Activated T-cell treated with anti-CD3 and anti-CD28 coated beads for 24 hours (primary cell): ENCODE measurements around the gene RCOR3.
"Not testable (repeated sequence)": the region's sequence is repeated elsewhere in the genome, so short reads cannot be mapped to it uniquely, and the experiment has no call there.

Source experiments
- DNase-seq: peaks from one replicate; pipeline ENCODE4 v3.0.0-alpha.2; 2020; ENCODE audit warnings: low read depth

Gene RCOR3

DNA sequence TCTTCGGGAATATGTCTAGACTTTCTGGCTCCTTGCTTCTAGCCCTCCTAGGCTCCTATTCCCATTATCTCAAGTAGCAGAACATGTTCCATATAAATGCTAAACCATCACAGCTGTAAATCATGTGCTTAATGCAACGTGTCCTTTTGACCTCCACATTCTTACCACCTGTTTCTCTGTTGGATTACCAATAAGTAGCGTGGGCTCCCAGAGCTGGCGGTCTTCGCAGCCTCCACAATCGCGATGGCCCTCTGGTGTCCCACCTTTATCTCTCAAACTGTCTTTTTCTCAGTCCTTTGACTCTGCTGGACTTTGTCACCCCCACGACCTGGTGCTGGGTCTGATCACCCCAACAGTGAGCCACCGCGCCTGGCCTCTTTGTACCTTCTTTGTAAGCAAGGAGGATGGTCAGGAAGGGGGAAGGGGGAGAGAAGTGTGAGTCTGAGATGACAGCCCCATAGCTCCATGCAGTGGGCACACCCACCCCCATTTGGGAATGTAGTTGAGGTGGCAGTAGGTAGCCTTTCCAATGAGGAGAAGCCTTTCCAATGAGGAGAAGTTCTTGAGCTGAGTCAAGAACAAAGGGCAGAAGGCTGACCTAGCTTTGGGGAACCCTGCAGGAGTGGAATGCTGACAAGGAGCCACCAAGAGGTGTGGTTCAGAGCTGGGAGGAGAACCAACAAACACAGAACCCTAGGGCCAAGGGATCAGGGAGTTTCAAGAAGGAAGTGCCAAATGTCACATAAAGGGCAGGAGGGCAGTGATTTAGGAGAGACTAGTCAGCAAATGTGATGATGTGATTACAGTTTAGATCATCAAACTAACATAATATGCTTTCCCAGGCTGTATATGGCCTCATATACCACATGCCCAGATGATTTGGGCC, 81.7 kb downstream of the RCOR3 start:
- DNase-seq, result no peak

DNA sequence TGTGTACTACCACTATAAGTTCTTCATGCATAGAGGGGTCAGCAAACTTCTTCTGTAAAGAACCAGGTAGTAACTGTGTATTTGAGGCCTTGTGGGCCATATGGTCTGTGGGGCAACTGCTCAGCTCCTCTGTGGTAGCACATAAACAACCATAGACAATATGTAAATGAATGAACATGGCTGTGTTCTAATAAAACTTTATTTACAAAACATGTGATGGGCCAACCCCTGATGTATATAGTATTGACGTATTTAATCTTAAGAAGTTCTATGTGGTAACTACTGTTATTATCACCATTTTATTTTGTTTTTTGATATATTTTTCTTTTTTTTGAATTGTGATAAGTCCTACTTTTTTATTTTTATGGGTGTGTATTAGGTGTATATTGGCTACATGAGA, 82.8 kb downstream of the RCOR3 start:
- DNase-seq, result no peak

DNA sequence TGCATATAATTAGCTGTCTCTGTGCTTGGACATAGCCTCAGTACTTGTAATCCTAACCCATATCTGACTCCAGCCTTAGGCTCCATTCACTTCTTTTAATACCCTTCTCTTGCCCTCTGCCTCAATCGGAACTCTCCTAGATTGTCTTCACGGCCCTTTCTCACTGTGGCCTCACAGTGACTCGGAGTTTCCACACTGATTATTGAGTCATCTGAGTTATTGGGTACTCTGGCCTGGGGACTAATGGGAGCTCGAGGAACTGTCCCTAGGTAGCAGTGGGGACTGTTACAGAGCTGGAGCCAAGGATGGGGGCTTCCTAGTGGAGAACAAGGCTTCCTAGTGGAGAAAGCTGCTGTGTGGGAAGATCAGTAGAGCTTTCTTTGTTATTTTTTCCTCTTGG, 84.4 kb downstream of the RCOR3 start:
- no peak for DNase-seq

DNA sequence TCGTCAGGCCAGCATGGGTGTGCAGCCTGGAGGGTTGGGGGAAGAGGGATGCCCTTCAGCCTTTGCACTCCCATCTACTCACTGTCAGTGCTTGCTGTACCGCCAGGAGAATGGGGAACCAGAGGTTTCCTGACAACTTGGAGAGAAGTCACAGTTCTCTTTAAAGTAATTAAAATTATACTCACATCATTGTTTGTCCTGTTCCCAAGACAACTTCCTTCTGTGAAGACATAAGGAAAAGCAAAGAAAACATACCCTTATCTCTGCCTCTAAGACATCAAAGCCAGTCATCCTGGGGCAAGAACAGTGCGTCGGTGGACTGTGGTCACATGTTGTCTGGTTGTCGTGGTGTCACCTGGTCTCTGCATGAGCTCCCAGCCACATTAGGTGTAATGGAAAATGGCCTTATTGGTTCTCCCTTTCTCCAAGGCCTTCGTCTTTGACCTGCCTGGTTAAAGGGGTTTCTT, 85.0 kb downstream of the RCOR3 start:
- DNase-seq, result no peak

DNA sequence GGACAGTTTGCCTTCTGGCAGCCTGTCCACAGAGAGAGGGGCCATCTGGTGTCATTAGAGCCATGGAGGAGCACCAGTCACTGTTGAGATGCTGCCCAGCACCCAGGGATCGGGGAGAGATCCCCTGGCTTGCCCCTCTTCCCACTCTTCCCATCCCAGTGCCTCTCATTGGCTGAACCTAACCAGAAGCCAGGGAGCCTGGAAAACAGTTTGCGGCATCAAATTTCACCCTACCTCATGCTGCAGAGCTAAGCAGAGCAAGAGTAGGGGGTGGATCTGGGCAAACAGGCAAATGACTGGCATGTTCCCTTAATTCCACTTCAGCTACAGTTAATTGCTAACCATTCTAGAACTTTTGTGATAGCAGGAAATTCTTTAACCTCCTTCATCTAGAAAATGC, 86.6 kb downstream of the RCOR3 start:
- no peak for DNase-seq

DNA sequence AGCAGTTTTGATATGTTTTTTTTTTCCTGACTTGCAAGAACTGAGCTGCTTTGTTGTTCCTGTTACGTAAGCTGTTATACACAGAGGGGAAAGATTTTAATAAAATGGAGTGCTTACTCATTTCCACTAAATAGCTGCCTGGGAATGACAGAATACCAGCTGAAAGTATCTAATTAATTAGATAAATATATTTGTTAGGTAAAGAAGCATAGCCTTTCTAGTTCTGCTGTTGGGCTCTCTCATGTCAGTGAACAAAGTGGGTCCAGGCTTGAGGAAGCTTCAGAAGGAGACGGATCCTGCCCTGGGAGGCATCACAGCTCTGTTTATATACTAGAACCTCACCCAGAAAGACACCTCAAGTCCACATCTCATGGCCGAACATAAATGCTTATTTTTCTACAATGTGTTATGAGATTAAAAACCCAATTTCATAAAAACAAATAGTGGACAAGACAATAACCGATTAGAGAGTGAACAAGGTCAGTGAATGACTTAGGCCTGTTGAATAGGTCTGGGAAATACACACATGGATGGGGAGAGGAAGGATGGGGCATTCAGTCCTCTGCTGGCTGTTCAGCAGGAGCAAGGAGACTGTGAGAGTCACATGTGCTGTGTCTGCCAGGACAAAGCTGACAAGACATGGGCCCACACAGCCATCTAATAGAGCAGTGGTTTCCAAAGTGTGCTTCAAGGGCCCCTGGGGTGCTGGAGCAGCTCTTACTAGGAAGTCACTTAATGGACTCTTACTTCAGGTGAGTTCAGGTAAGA, 88.1 kb downstream of the RCOR3 start:
- DNase-seq, result no peak

DNA sequence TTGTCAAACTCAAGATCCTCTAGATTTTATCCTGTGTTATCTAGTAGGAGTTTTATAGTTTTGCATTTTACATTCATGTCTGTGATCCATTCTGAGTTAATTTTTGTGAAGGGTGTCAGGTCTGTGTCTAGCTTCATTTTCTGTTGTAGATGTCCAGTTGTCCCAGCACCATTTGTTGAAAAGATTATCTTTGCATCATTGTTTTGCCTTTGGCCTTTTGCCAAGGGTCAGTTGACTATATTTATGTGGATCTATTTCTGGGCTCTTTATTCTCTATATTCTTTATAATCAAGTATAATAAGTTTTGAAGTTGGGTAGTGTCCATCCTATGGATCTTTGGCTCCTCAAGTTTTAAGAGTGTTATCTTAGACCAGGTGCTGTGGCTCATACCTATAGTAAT, 89.4 kb downstream of the RCOR3 start:
- DNase-seq, result no peak

DNA sequence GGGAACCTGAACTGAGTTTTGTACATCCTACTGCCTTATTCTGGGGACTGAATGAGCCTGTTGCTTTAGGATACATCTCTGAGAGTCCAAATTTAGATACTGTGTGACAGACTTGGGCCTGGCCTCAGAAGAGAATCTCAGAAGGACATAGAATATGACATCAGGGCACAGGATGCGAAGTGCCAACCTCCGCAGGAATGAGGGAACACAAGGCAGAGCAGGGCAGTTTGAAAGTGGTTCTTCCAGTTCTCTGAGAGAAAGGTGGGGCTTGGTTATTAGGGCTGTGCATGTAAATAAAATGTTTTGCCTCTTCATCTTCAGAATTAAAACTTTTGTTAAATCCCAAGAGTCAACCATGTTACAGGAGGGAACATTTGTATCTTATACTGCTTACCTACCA, 90.6 kb downstream of the RCOR3 start:
- DNase-seq, result no peak

DNA sequence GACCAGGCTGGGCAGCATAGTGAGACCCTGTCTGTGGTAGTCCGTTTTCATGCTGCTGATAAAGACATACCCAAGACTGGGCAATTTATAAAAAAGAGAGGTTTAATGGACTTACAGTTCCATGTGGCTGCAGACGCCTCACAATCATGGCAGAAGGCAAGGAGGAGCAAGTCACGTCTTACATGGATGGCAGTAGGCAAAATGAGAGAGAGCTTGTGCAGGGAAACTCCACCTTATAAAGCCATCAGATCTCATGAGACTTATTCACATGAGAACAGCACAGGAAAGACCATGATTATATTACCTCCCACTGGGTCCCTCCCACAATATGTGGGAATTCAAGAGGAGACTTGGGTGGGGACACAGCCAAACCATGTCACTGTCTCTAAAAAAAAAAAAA, 92.9 kb downstream of the RCOR3 start:
- not testable (repeated sequence) for DNase-seq

DNA sequence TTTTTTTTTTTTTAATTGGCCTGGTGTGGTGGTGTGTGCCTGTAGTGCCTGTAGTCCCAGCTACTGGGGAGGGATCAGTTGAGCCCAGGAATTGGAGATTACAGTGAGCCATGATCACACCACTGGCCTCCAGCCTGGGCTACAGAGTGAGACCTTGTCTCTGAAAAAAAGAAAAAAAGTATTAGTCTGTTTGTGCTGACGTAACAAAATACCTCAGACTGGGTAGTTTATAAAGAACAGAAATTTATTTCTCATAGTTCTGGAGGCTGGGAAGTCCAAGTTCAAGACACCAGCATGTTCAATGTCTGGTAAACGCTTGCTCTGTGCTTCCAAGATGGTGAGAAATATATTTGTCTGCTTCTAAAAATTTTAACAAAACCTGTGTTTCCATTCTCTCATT, 93.3 kb downstream of the RCOR3 start:
- DNase-seq, result no peak

DNA sequence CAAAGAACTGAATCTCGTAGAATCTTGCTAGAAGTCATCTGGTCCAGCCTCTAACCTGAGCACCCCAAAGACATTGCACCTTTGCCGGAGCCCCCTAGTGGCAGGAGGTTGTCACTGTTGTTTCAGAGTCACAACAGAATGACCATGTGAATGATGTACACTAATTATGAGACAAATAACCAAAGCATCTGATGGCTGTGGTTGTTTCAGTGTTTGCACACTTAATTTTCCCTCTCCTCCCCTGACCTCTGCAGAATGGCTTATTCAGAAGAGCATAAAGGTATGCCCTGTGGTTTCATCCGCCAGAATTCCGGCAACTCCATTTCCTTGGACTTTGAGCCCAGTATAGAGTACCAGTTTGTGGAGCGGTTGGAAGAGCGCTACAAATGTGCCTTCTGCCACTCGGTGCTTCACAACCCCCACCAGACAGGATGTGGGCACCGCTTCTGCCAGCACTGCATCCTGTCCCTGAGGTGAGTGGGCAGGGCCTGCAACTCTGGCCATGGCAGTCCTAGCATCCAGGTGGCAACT, 93.9 kb downstream of the RCOR3 start:
- DNase-seq, result peak; percentile 34

DNA sequence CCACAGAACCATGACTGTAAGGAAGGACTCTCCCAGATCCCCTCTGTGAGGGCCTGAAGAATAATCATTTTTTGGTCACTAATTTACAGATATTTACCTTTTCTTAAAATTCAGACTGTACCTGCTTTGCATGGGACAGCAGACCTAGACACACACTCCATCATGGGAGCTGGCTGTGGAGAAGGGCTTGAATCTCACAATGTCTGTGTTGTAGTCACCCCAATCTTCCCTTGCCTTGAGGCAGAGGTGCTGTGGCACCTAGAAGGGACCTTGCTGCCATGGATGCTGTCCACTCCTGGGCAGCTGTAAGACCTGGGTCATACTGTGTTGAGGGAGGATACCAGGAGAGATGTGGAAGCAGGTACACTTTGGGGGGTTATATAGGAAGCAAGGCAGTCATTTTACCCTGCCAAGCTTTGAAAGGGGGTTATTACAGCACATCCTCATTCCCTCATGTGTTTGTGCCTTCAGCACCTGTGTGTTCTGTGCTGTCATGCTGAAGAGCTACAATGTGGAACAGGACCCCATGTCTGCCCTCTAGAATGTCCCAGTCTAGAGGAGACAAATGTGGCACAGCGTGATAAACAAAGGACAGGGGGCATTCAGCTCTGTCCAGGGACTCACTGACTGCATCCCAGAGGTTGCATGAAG, 94.5 kb downstream of the RCOR3 start:
- DNase-seq, result no peak

DNA sequence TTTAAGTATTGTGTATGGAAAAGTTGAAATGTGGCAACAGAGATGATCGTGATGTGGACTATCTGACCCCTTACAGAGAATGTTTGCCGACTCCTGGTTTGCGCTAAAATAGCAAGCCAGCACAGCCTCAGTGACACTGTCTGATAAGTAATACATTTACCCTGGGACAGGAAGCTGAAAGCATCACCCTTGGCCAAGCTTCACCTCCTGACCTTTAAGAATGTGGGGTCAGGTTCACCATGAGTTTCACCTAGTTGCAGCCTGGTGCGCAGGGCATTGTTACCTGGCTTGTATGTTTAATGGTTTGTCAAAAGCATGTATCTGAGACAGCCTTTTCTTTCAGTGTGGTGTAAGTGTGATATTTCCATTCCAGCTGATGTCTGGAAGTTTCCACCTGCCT, 96.7 kb downstream of the RCOR3 start:
- DNase-seq, result no peak

DNA sequence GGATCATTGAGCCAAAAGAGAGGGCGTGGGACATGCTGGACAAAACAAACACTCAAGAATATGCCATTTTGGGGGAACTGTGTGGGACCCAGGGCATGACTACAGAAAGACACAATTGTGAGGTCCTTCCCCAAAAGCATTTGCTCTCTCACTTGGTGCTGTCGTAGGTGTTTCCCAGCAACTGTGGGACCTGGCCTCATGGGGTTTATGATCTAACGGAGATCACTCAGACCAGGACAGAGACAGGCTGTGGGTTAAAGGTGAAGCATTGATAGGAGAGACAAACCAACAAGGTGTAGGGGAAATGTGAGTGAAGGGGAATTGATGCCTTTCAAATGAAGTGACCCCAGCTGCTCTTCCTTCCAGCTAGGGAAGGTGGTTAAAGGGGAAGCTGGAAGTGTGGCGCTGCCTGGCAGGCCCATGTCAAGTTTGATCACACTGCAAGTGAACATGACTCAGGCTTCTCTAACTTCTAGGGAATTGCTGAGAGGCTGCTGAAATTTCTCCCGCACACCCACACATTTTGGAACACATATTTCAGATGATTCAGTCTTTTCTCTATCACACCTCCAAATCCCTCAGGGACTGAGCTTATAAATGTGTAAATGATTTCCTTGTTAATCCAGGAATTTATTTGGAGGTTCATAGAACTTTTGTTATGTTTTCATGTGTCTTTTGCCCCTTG, 97.7 kb downstream of the RCOR3 start:
- no peak for DNase-seq

DNA sequence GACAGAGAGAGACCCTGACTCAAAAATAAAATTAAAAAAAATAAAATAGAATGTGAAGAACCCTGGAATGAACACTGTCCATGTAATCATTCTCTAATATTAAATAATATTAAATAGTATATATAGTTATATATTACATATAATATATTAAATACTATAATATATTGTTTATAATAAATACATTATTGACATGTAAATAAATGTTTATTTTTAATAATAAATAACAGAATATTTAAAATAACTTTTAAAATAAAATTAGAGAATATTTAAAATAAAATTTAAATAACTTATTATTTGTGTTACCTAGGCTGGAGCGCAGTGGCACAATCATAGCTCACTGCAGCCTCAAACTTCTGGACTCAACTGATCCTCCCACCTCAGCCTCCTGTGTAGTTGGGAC, 99.5 kb downstream of the RCOR3 start:
- DNase-seq, result no peak

DNA sequence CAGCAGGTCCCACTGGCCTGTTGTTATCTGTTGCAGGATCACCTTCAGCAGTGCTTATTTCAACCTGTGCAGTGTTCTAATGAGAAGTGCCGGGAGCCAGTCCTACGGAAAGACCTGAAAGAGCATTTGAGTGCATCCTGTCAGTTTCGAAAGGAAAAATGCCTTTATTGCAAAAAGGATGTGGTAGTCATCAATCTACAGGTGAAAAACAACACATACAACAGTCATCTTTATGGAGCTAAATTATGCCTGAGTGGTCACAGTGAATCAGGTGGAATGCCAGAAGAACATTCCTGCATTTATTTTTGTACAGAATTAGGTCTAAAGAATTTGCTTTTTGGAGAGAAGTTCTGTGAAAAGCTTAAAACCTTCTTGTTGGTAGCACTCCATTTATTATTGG, 100.7 kb downstream of the RCOR3 start:
- no peak for DNase-seq

DNA sequence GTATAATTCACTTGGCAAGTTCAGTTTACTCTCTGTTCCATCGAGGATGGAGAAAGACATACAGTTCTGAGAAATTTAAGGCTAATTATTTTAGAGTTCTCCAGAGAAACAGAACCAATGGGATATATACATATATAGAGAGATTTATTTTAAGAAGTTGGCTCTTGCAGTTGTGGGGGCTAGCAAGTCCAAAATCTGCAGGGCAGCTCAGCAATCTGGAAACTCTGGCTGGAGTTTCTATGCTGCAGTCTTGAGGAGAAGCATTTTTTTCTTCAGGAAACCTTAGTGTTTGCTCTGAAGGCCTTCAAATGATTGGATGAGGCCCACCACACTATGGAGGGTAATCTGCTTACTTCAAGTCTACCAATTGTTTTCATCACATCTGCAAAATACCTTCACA, 102.0 kb downstream of the RCOR3 start:
- DNase-seq, result no peak
